HG03108 (cell line): ENCODE data around the gene PRKCD.

Source experiments
- ATAC-seq: cut with Tn5 transposase; IDR thresholded peaks from one replicate; pipeline ENCODE4 v1.9.1; 2021; ENCODE audit warnings: moderate library complexity; ENCODE audit not compliant: unreplicated experiment

PRKCD gene

GRCh38 chr3:53160660-53161449, at the start of gene PRKCD:
PRKCD (plus strand) TSS chr3:53161209; CDS start chr3:53178423, 17,214 bp downstream.
- peak; percentile 49 for ATAC-seq

DNA sequence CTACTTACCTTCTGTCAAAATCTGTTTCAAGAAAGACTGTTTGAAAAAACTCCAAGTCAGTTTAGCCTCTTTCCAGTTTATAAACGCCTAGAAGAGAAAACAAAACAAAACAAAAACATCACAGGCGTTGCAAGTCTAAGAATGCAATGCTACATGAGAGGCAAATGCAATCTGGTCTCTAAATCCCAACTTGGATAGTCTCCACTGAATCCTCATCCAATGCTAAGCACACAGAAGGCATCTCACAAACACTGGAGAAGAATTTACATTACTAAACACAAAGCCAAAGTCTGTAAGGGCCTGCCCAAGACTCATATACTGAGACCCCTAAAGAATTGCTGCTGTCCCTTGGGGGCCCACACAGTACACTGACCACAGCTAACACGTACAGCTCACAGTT, 49.2 kb upstream of the PRKCD start:
- no peak for ATAC-seq

DNA sequence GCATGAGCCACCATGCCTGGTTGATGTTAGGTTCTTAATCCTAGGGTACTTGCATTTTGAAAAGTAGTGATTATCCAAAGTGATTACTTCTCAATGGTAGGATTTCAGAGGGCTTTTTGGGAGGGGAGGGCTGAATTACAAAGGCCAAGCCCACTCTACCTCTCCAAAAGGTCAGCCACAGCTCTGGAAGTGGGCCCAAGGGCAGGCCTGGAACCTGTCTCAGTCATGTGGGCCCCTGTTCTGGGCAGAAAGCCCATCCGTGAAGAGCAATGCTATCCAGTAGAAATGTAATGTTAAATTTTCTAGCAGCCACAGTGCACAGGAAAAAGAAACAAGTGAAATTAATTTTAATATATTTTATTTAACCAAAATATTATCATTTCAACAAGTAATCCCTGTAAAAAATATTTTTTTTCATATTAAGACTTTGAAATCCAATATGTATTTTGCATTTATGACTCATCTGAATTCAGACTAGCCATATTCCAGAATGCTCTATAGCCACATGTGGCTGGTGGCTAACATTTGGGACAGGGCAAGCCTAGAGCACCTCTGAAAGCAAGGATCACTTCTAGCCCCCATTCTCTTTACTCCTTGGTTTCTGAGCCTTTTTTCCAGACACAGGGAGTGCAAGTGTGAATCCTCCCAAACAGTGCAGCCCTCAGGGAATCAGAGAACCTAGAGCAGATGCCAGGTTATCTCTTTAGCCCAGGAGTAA, 47.6 kb upstream of the PRKCD start:
- no peak for ATAC-seq

GRCh38 chr3:53114011-53114400, 47.0 kb upstream of the PRKCD start:
- no peak for ATAC-seq

DNA sequence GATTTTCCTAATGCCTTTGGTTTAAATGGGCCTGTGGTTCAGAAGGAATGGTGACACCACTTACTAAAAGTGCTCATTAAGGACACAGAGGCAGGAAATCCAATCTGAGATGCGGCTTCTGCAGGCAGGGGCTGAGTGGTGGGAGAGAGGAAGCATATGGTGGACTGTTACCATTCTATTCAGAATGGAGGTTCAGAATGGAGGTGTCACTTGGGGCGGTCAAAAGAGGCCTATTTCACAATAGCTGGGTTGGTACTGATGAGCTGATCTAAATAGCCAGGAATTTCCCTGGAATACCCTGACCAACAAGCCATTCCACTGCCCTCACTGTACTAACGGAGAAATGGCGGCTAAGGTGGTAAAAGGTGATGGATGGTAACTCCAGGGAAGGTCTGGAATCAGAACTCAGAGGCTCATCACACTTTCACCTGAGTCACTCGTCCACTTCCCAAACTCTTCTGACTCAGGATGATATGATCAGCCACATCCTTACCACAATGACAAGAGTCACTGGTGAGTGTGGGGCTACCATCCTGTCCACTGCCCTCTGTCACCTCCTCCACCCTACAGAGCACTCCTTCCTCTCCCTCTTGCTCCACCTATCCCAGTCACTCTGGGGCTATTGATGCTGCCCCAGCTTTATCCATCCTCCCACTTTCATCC, 46.5 kb upstream of the PRKCD start:
- no peak for ATAC-seq

GRCh38 chr3:53116956-53117355, 44.1 kb upstream of the PRKCD start:
- ATAC-seq = no peak

DNA sequence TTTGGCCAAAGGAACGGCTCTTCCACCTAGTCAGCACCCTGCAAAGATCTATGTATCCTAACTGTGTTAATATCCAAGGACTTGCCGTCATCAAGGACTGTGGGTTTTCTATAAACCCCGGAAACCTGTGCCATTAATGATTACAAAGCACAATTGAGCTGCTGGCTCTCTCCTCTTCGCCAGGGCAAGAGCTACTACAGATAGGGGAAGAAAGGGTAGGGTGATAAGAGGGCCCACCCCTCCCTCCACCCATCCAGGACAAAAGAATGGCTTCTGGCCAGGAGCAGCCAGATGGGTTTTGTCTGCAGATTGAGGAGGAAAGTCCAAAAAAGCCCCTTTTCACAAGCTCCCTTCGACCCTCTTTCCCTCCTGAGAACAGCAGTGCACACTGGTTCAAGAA, 40.7 kb upstream of the PRKCD start:
- ATAC-seq = no peak

DNA sequence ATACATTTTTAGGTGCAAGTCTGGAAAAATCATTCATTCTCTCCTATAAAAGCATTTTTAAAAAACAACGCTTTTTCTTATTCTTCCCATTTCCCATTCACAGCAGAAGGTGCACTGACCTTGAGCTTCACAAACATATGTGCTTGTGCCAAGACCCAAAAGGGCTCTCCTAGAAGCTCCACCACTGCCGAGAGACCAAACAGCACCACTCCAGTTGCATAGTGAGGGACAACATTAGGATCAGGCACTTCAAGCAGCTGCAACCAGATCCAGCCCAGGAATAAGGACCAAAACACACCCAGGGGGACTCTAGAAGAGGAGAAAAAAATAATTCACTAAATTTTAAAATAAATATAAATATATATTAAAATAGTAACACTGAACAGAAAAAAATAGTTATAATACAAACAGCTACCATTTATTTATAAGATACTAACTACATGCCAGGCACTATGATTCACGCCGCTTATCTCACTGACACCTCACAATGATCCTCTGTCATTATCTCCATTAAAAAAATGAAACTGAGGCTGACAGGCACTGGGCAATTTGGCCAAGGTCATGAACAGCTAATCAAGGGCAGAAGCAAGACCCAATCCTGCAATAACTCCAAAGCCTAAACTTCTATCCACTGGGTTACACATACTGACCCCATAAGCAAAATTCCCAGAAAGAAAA, 38.6 kb upstream of the PRKCD start:
- ATAC-seq = no peak

DNA sequence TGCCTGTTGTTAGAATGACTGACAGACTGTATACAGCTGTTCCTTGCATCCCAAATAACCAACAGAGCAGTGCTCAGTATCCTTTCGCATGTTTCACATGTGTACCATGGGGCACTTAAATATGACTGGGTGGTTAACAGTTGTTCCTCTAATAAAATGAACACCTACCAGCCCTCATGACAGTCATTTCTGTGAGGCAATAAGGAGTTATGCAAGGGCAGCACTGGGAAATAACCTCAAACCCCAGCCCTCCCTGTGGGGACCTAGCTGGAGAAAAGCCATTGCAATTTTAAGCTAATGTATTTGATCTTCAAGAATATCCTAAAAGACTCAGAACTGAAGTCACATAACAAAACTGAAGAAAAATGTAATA, 38.1 kb upstream of the PRKCD start:
- ATAC-seq = no peak

GRCh38 chr3:53123510-53123909, 37.5 kb upstream of the PRKCD start:
- ATAC-seq = no peak

DNA sequence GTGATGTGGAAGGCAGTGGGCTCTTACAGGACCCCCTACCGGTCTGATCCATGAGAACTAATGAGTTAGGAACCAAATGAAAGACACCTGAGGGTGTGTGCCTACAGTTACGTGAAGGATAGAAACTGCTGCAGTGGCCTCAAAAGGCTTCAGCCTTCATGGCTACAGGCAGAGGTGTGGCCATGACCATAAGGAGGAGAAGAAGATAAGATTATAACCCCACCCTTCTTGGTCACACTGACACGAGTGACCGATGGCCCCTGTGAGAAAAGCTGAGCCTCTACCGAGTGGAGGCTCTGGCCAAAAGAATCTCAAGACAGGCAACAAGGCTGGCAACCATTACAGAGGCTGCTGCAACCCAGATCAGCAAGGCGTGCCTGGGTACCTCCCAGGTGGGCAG, 37.1 kb upstream of the PRKCD start:
- ATAC-seq = no peak

GRCh38 chr3:53126601-53127000, 34.4 kb upstream of the PRKCD start:
- no peak for ATAC-seq

DNA sequence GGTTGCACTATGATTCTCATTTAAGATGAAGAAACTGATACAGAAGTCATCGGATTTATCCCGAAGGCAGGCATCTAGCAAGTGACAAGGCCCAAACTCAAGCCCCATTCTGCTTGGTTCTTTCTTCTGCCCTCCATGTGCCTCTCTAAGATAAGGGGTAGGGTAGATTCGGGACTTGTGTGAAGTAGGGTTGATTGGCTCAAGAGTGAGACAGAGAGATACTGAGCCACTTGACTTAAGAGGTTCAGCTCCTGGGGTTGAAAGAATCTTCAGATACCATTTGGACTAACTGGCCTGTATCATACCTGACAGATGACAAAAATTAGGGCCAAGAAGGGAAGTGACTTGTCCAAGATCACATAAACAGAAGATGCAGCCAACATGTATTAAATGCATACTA, 31.7 kb upstream of the PRKCD start:
- no peak for ATAC-seq

- ATAC-seq = peak; percentile 63
These were observed 30.6 kb upstream of the PRKCD start, which contains the start of gene RFT1 for GRCh38 chr3:53130179-53131061. RFT1 (minus strand) TSS chr3:53130435; CDS start chr3:53130400, 35 bp downstream.

GRCh38 chr3:53131096-53131495, 29.9 kb upstream of the PRKCD start:
- ATAC-seq = no peak

DNA sequence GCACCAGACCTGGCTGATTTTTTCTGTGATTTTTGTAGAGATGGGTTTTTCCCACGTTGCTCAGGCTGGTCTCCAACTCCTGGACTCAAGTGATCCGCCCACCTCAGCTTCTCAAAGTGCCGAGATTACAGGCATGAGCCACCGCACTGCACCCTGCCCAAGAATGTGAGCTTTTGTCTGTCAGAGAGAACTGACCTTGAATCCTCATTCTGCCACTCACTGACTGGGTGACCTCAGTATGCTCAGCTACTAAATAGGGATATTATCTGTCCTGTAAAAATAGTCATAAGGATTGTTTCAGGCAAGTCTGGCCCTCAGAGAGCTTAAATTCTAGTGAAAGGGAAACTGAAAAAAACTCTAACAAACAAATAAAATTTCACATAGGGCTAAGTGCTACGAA, 28.7 kb upstream of the PRKCD start:
- no peak for ATAC-seq

- ATAC-seq = peak; percentile 69
These were observed 26.3 kb upstream of the PRKCD start for GRCh38 chr3:53134631-53135232.

DNA sequence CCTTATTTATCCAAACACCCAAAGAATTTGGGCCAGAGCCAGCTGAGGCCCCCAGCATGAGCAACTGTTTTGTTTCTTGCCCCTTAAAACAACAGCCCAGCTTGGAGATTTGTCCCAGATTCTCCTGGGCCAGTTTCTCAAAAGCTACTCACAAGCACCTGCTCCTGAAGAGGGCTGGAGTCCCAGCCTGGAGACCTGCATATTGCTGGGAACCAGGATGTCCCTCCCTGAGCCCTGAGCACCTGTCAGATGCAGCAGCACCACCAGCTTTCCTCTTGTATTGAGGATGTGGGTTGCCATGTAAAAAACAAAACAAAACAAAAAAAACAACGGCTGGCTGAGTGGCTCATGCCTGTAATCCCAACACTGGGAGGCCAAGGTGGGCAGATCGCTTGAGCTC, 23.8 kb upstream of the PRKCD start:
- ATAC-seq = no peak

GRCh38 chr3:53137835-53138446, 23.1 kb upstream of the PRKCD start:
- no peak for ATAC-seq
